GM12801 (cell line): ENCODE data around the gene MS4A14.

Experiments used
- TF ChIP-seq, protein P1 (sequence below): IDR thresholded peaks from one replicate; pipeline ENCODE4 v1.5.1; 2011; ENCODE audit warnings: control low read depth; ENCODE audit not compliant: insufficient read length; ENCODE audit errors: extremely low read depth

MS4A14 gene

GRCh38 chr11:60429272-60429671 is 33.0 kb downstream of the MS4A14 start, which contains the start of gene MS4A5:
MS4A5 (plus strand) TSS chr11:60429572; CDS start chr11:60429675, 103 bp downstream.
- TF ChIP-seq, protein P1, sequence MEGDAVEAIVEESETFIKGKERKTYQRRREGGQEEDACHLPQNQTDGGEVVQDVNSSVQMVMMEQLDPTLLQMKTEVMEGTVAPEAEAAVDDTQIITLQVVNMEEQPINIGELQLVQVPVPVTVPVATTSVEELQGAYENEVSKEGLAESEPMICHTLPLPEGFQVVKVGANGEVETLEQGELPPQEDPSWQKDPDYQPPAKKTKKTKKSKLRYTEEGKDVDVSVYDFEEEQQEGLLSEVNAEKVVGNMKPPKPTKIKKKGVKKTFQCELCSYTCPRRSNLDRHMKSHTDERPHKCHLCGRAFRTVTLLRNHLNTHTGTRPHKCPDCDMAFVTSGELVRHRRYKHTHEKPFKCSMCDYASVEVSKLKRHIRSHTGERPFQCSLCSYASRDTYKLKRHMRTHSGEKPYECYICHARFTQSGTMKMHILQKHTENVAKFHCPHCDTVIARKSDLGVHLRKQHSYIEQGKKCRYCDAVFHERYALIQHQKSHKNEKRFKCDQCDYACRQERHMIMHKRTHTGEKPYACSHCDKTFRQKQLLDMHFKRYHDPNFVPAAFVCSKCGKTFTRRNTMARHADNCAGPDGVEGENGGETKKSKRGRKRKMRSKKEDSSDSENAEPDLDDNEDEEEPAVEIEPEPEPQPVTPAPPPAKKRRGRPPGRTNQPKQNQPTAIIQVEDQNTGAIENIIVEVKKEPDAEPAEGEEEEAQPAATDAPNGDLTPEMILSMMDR: no peak

DNA sequence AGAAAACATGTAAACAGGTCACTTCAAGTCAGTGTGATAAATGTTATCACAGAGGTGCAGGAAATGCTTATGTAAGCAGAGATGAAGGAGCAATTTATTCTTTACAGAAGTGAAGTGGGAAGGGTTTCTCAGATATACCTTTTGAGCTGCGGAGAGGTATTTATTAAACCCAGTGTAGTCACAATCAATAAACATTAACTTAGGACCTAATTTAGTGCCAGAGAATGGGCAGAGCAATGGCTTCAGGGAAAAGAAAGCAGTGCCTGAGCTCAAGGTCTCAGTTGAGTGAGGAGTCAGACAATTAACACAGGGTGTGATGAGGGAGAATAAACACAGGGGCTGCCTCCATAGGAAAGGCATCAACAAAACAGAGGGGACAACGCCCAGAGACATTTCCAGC is 35.0 kb downstream of the MS4A14 start:
- TF ChIP-seq, protein P1: no peak

DNA sequence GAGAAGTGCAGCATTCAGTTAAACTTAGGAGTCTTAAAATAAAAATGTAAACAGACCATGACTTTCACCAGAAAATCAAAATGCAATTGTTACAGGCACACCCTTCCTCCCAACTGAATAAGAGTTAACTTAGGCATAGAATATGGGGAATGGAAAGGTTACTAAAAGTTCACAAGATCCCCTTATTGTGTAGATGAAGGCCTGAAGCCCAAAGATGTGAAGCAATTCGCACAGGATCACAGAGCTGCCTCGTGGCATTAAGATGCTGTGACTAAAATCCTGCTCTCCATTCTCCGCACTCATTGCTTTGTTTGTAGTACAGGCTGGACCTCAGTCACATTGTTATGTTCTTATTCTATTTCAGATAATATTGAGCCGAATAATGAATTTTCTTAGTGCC is 37.1 kb downstream of the MS4A14 start:
- TF ChIP-seq, protein P1: no peak

GRCh38 chr11:60447070-60447469 is 50.8 kb downstream of the MS4A14 start:
- TF ChIP-seq, protein P1: no peak

DNA sequence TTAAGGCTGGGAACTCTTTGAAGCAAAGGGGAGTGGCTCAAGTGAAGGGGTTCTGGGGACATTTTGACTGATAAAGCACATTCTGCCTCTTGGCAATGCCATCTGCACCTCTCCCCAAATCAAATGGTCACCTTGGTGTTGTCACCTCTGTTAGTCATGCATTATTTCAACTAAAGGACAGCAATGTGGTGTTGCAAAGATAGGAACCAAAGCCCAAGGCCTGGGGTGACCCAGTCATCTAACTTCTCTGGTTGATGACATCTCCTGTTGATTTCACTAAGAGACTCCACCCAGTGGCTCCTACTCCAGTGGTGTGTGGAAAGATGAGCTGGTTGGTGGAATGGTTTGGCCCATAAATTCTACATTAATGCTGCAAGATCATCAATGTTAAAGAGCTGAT is 51.6 kb downstream of the MS4A14 start:
- TF ChIP-seq, protein P1: no peak

DNA sequence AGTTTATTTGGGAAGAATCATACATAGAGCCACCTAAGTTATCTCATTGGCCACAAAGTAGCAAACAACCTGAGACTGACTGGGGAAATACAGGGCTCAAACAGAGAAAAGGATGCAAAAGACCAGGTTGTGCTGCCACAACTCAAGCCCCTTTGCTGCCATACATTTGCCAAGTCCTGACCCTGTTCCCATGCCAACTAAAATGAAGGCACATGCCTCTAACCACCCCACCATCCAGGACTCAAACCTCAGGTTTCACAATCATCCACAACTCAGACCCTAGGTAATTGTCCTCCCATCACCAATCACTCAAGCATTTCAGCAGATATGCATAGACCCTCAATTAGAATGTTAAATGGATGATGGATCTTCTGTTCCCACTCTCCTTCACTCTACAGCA is 58.0 kb downstream of the MS4A14 start:
- TF ChIP-seq, protein P1: no peak

GRCh38 chr11:60455531-60456042 is 59.3 kb downstream of the MS4A14 start, which contains the start of gene MS4A1:
MS4A1 (plus strand) TSS chr11:60455847; CDS start chr11:60462375, 6,528 bp downstream.
- TF ChIP-seq, protein P1: no peak
